HG02970 (cell line): ENCODE measurements around the gene ASB18.

ENCODE experiments used
- ATAC-seq: cut with Tn5 transposase; IDR thresholded peaks from one replicate; pipeline ENCODE4 v1.9.1; 2021; ENCODE audit warnings: mild to moderate bottlenecking, moderate library complexity, moderate number of reproducible peaks; ENCODE audit not compliant: unreplicated experiment, low FRiP score

ASB18 gene

GRCh38 chr2:236176951-236177350 lies 87.3 kb downstream of the ASB18 start:
- no peak for ATAC-seq

- ATAC-seq = no peak
These were observed 87.8 kb downstream of the ASB18 start for GRCh38 chr2:236176417-236176816.

GRCh38 chr2:236175548-236176150 lies 88.6 kb downstream of the ASB18 start:
- ATAC-seq = no peak

GRCh38 chr2:236173729-236174607 lies 90.2 kb downstream of the ASB18 start:
- ATAC-seq = no peak

GRCh38 chr2:236173036-236173728 lies 91.0 kb downstream of the ASB18 start:
- no peak for ATAC-seq

GRCh38 chr2:236172255-236173035 lies 91.8 kb downstream of the ASB18 start:
- no peak for ATAC-seq

- no peak for ATAC-seq
These were observed 92.4 kb downstream of the ASB18 start for GRCh38 chr2:236171680-236172254.

GRCh38 chr2:236171181-236171679 lies 93.0 kb downstream of the ASB18 start:
- ATAC-seq = no peak

GRCh38 chr2:236170590-236171165 lies 93.5 kb downstream of the ASB18 start:
- no peak for ATAC-seq

- no peak for ATAC-seq
These were observed 94.2 kb downstream of the ASB18 start for GRCh38 chr2:236169741-236170589.

GRCh38 chr2:236169151-236169721 lies 95.0 kb downstream of the ASB18 start:
- ATAC-seq = no peak

- no peak for ATAC-seq
These were observed 95.8 kb downstream of the ASB18 start, which contains the start of gene GBX2 for GRCh38 chr2:236168110-236169080. GBX2 (minus strand) TSS chr2:236168386; CDS start chr2:236167971, 415 bp downstream.

- no peak for ATAC-seq
These were observed 96.7 kb downstream of the ASB18 start for GRCh38 chr2:236167297-236168109.

GRCh38 chr2:236166796-236167296 lies 97.4 kb downstream of the ASB18 start:
- no peak for ATAC-seq

GRCh38 chr2:236165842-236166795 lies 98.1 kb downstream of the ASB18 start:
- ATAC-seq = no peak
